Activated T-helper 17 cell treated with anti-CD3 and anti-CD28 coated beads, Interleukin-2, amount 50 U/mL, for 72 hours (primary cell): ENCODE data around the gene YWHAG. TPM values are rescaled to one million over a fixed set of nuclear protein-coding genes. Genes with fewer than 3 reads are reported as not detected.
"Not testable (repeated sequence)": the region's sequence is repeated elsewhere in the genome, so short reads cannot be mapped to it uniquely, and the experiment has no call there.

Experiments
- ATAC-seq: fragments of 150-1000 bp; cut with Tn5 transposase; replicated peaks from 2 replicates; pipeline ENCODE4 v1.10.0; 2021; ENCODE audit warnings: mild to moderate bottlenecking, moderate library complexity
- H3K27ac Mint-ChIP-seq: one replicate; pipeline ENCODE4 v1.8.0; 2022; ENCODE audit warnings: mixed read lengths
- H3K27me3 Mint-ChIP-seq: one replicate; pipeline ENCODE4 v1.8.0; 2022; ENCODE audit warnings: mixed read lengths
- H3K36me3 Mint-ChIP-seq: one replicate; pipeline ENCODE4 v1.8.0; 2022; ENCODE audit warnings: low read depth, mild to moderate bottlenecking, mixed read lengths
- H3K4me1 Mint-ChIP-seq: one replicate; pipeline ENCODE4 v1.8.0; 2022; ENCODE audit warnings: mixed read lengths
- H3K4me3 Mint-ChIP-seq: one replicate; pipeline ENCODE4 v1.8.0; 2022; ENCODE audit warnings: mild to moderate bottlenecking, mixed read lengths
- H3K9me3 Mint-ChIP-seq: one replicate; pipeline ENCODE4 v1.8.0; 2022; ENCODE audit warnings: mixed read lengths
- total RNA-seq, 2 donors: library from RNA; stranded (reverse); gene quantifications; one replicate each; pipeline ENCODE4 v1.2.3, GENCODE V29; 2022

The YWHAG gene
- total RNA-seq, 2 donors from 2014 or later = 118 to 156 TPM

DNA sequence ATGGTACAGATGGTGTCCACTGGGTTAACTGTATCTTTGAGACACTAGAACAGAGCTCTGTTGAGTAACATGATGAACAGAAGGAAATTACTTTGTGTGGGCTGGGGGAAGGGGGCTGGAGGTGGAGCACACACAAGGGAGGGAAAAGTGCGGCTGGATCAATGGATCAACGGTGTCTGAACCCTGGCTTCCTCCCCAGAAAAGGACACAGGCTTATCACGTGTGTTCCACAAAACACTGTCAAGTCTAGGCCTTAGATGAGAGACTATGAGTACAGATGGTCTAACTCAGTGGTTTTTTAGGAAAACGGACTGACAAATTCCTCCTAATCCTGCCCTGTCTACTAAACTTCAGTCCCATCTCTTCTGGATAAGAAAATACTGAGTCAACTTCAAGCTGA is 28.5 kb downstream of the YWHAG start:
- peak overlapping the region; percentile 42 for H3K27ac Mint-ChIP-seq
- H3K4me3 Mint-ChIP-seq = no peak overlapping the region
- H3K9me3 Mint-ChIP-seq = no peaks in the 10 kb centered on the region
- peaks cover 95% of the 10 kb centered on the region for H3K36me3 Mint-ChIP-seq
- no peak for ATAC-seq
- peaks cover 27% of the 10 kb centered on the region for H3K4me1 Mint-ChIP-seq
- no peaks in the 10 kb centered on the region for H3K27me3 Mint-ChIP-seq

- H3K4me1 Mint-ChIP-seq = peaks cover 27% of the 10 kb centered on the region
- H3K27me3 Mint-ChIP-seq = no peaks in the 10 kb centered on the region
- peaks cover 99% of the 10 kb centered on the region for H3K36me3 Mint-ChIP-seq
- H3K27ac Mint-ChIP-seq = no peak overlapping the region
- no peak for ATAC-seq
- H3K9me3 Mint-ChIP-seq = no peaks in the 10 kb centered on the region
- no peak overlapping the region for H3K4me3 Mint-ChIP-seq
These were observed 29.3 kb downstream of the YWHAG start for GRCh38 chr7:76329479-76329878.

DNA sequence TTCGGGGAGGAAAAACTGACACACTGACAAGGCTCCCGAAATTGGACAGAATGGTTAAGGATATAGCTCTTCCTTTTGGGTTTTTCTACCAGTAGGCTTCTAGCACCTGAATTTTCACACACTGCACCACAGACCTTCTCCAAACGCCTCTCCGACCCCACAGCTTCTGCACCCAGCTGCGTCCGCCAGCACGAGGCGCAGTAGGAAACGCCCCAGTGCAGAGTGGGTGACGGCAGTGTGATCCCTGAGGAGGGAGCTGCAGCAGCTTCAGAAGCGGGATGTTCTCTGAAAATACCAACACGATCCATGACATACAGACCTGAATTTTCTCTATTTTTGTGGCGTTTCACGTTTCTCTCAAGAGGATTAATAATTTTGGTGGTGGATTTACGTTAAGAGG is 30.4 kb downstream of the YWHAG start:
- Mint-ChIP-seq H3K27me3 (no peaks in the 10 kb centered on the region), H3K27ac (peak overlapping the region; percentile 36), H3K36me3 (peaks cover 99% of the 10 kb centered on the region), H3K4me3 (peak overlapping the region; percentile 23), H3K4me1 (peaks cover 23% of the 10 kb centered on the region), H3K9me3 (no peaks in the 10 kb centered on the region)
- ATAC-seq = no peak

DNA sequence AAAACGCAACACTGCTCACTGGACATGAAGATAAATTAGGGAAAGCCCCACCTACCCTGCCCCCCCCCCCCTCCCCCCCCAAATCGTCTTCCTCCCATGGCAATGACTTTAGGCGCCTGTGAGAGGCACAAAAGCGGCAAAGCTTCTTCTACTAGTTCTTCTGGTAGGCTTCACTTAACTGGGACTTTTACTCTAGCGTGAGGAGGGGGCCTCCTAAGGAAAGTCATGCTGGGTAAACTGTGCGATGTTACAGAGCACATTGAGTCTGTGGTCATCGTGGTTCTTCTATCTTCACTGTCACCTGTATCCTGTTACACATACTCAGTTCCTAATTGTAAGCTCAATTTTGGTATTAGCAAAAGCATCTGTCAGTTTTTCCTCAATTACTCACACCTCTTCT is 31.2 kb downstream of the YWHAG start:
- no peaks in the 10 kb centered on the region for H3K27me3 Mint-ChIP-seq
- peaks cover 99% of the 10 kb centered on the region for H3K36me3 Mint-ChIP-seq
- no peak overlapping the region for H3K4me3 Mint-ChIP-seq
- H3K9me3 Mint-ChIP-seq = no peaks in the 10 kb centered on the region
- peak overlapping the region; percentile 36 for H3K27ac Mint-ChIP-seq
- H3K4me1 Mint-ChIP-seq = peaks cover 20% of the 10 kb centered on the region
- peak; percentile 70 for ATAC-seq

DNA sequence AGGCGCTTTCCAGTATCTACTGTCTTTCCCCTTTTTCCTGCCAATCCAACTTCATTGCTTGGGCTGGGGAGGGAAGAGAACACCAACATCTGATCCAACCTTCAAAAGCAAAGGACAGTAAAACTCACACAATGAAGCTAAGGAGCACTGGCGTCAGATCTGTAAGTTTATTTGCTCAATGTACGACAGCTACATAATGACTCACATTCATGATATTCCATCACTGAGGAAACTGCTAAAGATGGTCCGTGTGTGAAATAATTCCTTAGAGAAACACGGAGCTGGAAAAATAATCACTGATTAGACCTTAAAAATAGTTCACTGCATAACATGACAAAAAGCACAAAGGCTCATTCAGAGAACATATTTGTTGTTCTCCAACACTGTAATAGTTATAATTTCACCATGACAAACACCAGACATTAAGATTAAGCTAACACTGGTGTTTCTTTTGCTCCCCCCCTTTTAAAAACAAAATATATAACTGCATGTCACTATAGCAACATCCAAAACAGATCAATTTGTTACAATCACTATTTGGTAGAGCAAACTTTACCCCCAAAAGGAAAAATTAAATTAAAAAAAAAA is 32.1 kb downstream of the YWHAG start:
- H3K27me3 Mint-ChIP-seq = no peaks in the 10 kb centered on the region
- peaks cover 92% of the 10 kb centered on the region for H3K36me3 Mint-ChIP-seq
- ATAC-seq = no peak
- H3K4me1 Mint-ChIP-seq = peaks cover 16% of the 10 kb centered on the region
- no peak overlapping the region for H3K4me3 Mint-ChIP-seq
- no peaks in the 10 kb centered on the region for H3K9me3 Mint-ChIP-seq
- peak overlapping the region; percentile 38 for H3K27ac Mint-ChIP-seq

DNA sequence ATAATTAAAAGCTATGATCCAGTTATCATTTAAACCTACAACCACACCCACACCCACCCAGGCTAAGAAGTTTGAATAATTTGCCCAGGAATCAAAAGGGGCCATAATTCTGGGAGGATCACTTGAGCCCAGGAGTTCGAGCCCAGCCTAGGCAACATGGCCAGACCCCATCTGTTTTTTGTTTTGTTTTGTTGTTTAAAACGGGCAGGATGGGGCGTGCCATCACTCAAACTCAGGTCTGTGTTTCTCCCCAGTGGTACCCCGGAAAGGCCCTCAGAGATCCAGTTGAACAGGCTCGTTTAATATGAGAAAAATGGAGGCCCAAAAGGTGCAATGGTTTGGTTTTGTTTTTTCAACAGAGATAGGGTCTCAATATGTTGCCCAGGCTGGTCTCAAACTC is 33.0 kb downstream of the YWHAG start:
- H3K36me3 Mint-ChIP-seq = peaks cover 87% of the 10 kb centered on the region
- no peaks in the 10 kb centered on the region for H3K9me3 Mint-ChIP-seq
- no peak overlapping the region for H3K4me3 Mint-ChIP-seq
- no peak for ATAC-seq
- no peak overlapping the region for H3K27ac Mint-ChIP-seq
- peaks cover 16% of the 10 kb centered on the region for H3K4me1 Mint-ChIP-seq
- H3K27me3 Mint-ChIP-seq = no peaks in the 10 kb centered on the region

DNA sequence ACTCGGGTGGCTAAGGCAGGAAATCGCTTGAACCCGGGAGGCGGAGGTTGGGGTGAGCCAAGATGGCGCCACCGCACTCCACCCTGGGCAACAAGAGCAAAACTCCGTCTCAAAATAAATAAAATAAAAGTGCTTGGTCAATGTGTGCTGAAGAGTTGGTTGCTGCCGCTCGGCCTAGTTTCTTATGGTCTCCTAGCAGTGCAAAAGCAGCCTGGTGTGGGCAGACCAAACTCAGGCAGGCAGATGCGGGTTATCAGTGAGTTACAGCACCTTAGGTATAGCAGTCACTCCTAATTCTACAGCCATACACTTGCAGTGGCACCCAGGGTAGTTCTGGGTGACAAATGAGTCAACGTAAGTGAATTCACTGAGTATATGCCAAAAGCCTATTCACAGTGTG is 33.7 kb downstream of the YWHAG start:
- Mint-ChIP-seq H3K27ac (no peak overlapping the region), H3K9me3 (no peaks in the 10 kb centered on the region), H3K27me3 (no peaks in the 10 kb centered on the region), H3K36me3 (peaks cover 86% of the 10 kb centered on the region), H3K4me3 (no peak overlapping the region), H3K4me1 (peaks cover 15% of the 10 kb centered on the region)
- ATAC-seq = no peak

GRCh38 chr7:76318488-76319353 is 40.1 kb downstream of the YWHAG start:
- Mint-ChIP-seq H3K27ac (peak overlapping the region; percentile 89), H3K9me3 (no peaks in the 10 kb centered on the region), H3K4me3 (peak overlapping the region; percentile 80), H3K36me3 (peaks cover 42% of the 10 kb centered on the region), H3K4me1 (peaks cover 10% of the 10 kb centered on the region), H3K27me3 (no peaks in the 10 kb centered on the region)
- ATAC-seq = peak; percentile 56

DNA sequence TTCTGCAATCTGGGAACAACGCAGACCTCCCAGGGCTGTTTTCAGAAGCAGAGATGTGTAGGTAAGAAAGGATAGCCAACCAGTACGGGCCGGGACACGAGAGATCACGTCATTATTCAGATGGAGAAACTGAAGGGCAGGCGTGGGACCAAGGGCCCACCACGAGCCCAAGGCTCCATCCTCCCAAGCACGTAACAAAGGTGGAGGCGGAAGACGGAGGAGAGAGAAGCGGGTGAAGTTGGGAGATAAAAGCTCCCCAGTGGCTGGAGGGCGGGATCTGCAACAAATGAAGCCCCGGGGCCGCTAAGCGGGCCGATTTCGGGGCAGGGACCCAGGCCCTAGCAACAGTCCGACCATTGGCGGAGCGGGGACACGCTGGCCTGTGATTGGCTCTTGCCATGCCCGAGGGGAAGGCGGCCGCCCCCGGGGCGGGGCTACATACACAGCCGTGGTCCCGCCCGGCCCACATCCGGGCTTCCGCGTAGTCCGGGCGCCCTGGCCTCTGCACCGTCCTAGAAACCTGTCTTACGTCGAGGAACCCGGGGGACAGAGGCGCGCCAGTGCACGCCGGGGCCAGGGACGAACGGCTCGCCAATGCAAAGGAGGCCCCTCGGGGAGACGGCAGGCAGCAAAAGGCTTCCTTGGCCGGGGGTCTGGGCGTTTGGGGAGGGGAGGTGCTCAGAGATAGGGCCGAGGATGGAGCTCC is 40.9 kb downstream of the YWHAG start:
- H3K9me3 Mint-ChIP-seq = no peaks in the 10 kb centered on the region
- H3K4me1 Mint-ChIP-seq = peaks cover 10% of the 10 kb centered on the region
- peak; percentile 89 for ATAC-seq
- peaks cover 35% of the 10 kb centered on the region for H3K36me3 Mint-ChIP-seq
- H3K27me3 Mint-ChIP-seq = no peaks in the 10 kb centered on the region
- peak overlapping the region; percentile 89 for H3K27ac Mint-ChIP-seq
- H3K4me3 Mint-ChIP-seq = peak overlapping the region; percentile 80

- H3K27me3 Mint-ChIP-seq = no peaks in the 10 kb centered on the region
- no peaks in the 10 kb centered on the region for H3K9me3 Mint-ChIP-seq
- H3K4me3 Mint-ChIP-seq = peak overlapping the region; percentile 80
- peak overlapping the region; percentile 89 for H3K27ac Mint-ChIP-seq
- no peak for ATAC-seq
- peaks cover 30% of the 10 kb centered on the region for H3K36me3 Mint-ChIP-seq
- peaks cover 10% of the 10 kb centered on the region for H3K4me1 Mint-ChIP-seq
These were observed 41.6 kb downstream of the YWHAG start for GRCh38 chr7:76316984-76317781.

- Mint-ChIP-seq H3K4me3 (no peak overlapping the region), H3K36me3 (peaks cover 22% of the 10 kb centered on the region), H3K4me1 (peaks cover 10% of the 10 kb centered on the region), H3K9me3 (no peaks in the 10 kb centered on the region), H3K27me3 (no peaks in the 10 kb centered on the region), H3K27ac (no peak overlapping the region)
- ATAC-seq = no peak
These were observed 43.4 kb downstream of the YWHAG start for GRCh38 chr7:76315364-76315763.

DNA sequence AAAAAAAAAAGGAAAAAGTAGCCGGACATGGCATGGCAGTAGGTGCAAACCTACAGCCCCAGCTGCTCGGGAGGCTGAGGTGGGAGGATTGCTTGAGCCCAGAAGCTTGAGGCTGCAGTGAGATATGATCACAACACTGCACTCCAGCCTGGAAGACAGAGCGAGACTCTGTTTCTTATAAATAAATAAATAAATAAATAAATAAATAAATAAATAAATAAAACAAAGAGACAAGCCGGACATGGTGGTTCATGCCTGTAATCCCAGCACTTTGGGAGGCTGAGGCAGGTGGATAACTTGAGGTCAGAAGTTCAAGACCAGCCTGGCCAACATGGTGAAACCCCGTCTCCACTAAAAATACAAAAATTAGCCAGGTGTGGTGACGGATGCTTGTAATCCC is 44.1 kb downstream of the YWHAG start:
- Mint-ChIP-seq H3K27ac (peak overlapping the region; percentile 89), H3K36me3 (peaks cover 20% of the 10 kb centered on the region), H3K4me3 (peak overlapping the region; percentile 56)
- not testable (repeated sequence) for H3K27me3 Mint-ChIP-seq, H3K4me1 Mint-ChIP-seq, H3K9me3 Mint-ChIP-seq, ATAC-seq

GRCh38 chr7:76314042-76314721 is 44.6 kb downstream of the YWHAG start:
- H3K27me3 Mint-ChIP-seq = no peaks in the 10 kb centered on the region
- H3K4me3 Mint-ChIP-seq = peak overlapping the region; percentile 56
- peak; percentile 51 for ATAC-seq
- peaks cover 18% of the 10 kb centered on the region for H3K36me3 Mint-ChIP-seq
- H3K4me1 Mint-ChIP-seq = peaks cover 10% of the 10 kb centered on the region
- no peaks in the 10 kb centered on the region for H3K9me3 Mint-ChIP-seq
- H3K27ac Mint-ChIP-seq = peak overlapping the region; percentile 89

GRCh38 chr7:76311838-76312237 is 47.0 kb downstream of the YWHAG start:
- H3K9me3 Mint-ChIP-seq, H3K27ac Mint-ChIP-seq, ATAC-seq, H3K27me3 Mint-ChIP-seq, H3K4me1 Mint-ChIP-seq, H3K36me3 Mint-ChIP-seq, H3K4me3 Mint-ChIP-seq: not testable (repeated sequence)
